IMR-90 (cell line): Measurements from ENCODE around the gene CXCL12. TPM values are rescaled to one million over a fixed set of nuclear protein-coding genes. Genes with fewer than 3 reads are reported as not detected.

Source experiments
- ATAC-seq: fragments of 200-7000 bp; cut with Tn5 transposase; 2 replicates; pipeline ENCODE4 v1.9.1; 2020; ENCODE audit warnings: low read depth, mild to moderate bottlenecking, moderate library complexity
- BruUV-seq: library from RNA; stranded (reverse); fragments of 400-500 nt; replicated peaks from 2 replicates; lab custom pipeline; 2021; lab: Mats Ljungman, UMichigan
- CTCF ChIA-PET: fragments of 300-600 bp; formaldehyde crosslinking; extraction: SDS; loops from one replicate; lab custom pipeline; 2021; ENCODE audit warnings: antibody characterized with exemption; lab: Yijun Ruan, JAX
- POLR2A ChIA-PET: fragments of 300-600 bp; sonication (Branson Sonifier 250); formaldehyde crosslinking; loops from one replicate; lab custom pipeline; 2022; ENCODE audit warnings: antibody characterized with exemption; ENCODE audit not compliant: unreplicated experiment; lab: Charles Lee
- DNase-seq: peaks from one replicate; pipeline ENCODE4 v3.0.0; 2013
- H2AFZ ChIP-seq: replicated peaks from 2 replicates; pipeline ENCODE3; 2013; ENCODE audit warnings: low read length, mild to moderate bottlenecking; ENCODE audit not compliant: poor library complexity
- H2AK5ac ChIP-seq: 2 replicates; pipeline ENCODE4 v1.6.1; 2013; ENCODE audit warnings: low read depth, low read length, inconsistent platforms
- H2AK9ac ChIP-seq: replicated peaks from 2 replicates; pipeline ENCODE3; 2013; ENCODE audit warnings: mild to moderate bottlenecking, low read depth, low read length, moderate library complexity; ENCODE audit not compliant: poor library complexity
- H2BK120ac ChIP-seq: 2 replicates; pipeline ENCODE4 v1.6.1; 2013; ENCODE audit warnings: low read depth, low read length, inconsistent platforms
- H2BK15ac ChIP-seq: 3 replicates; pipeline ENCODE4 v1.6.1; 2013; ENCODE audit warnings: low read depth, low read length, inconsistent platforms
- H2BK20ac ChIP-seq: 2 replicates; pipeline ENCODE4 v1.6.1; 2013; ENCODE audit warnings: low read depth, mild to moderate bottlenecking, inconsistent platforms, low read length, moderate library complexity
- H2BK5ac ChIP-seq: 2 replicates; pipeline ENCODE4 v1.6.1; 2013; ENCODE audit warnings: mild to moderate bottlenecking, low read depth, low read length, inconsistent platforms; ENCODE audit not compliant: poor library complexity, severe bottlenecking
- H3K14ac ChIP-seq: replicated peaks from 2 replicates; pipeline ENCODE4 v1.6.1; 2013; ENCODE audit warnings: low read depth, low read length, inconsistent platforms
- H3K18ac ChIP-seq: 2 replicates; pipeline ENCODE4 v1.6.1; 2013; ENCODE audit warnings: low read depth, low read length, control low read depth
- H3K23ac ChIP-seq: 2 replicates; pipeline ENCODE4 v1.6.1; 2013; ENCODE audit warnings: low read depth, low read length, inconsistent platforms
- H3K27ac ChIP-seq: 2 replicates; pipeline ENCODE4 v1.5.1; 2013; ENCODE audit warnings: mild to moderate bottlenecking, control low read depth, low read length; ENCODE audit not compliant: insufficient read depth
- H3K27me3 ChIP-seq: 2 replicates; pipeline ENCODE4 v1.6.1; 2013; ENCODE audit warnings: low read length; ENCODE audit not compliant: control insufficient read depth, insufficient read depth
- H3K36me3 ChIP-seq: 2 replicates; pipeline ENCODE4 v1.6.1; 2013; ENCODE audit warnings: low read length, mixed read lengths; ENCODE audit not compliant: control insufficient read depth, insufficient read depth
- H3K4ac ChIP-seq: 2 replicates; pipeline ENCODE4 v1.6.1; 2013; ENCODE audit warnings: low read depth, low read length, inconsistent platforms
- H3K4me1 ChIP-seq: 2 replicates; pipeline ENCODE4 v1.6.1; 2013; ENCODE audit warnings: low read length, mixed read lengths; ENCODE audit not compliant: control insufficient read depth, insufficient read depth
- H3K4me2 ChIP-seq: 2 replicates; pipeline ENCODE4 v1.6.1; 2013; ENCODE audit warnings: low read depth, mild to moderate bottlenecking, control low read depth, low read length, moderate library complexity
- H3K4me3 ChIP-seq: 2 replicates; pipeline ENCODE4 v1.5.1; 2013; ENCODE audit warnings: low read depth, mild to moderate bottlenecking, control low read depth, low read length, moderate library complexity; ENCODE audit not compliant: insufficient read depth
- H3K56ac ChIP-seq: 2 replicates; pipeline ENCODE4 v1.6.1; 2013; ENCODE audit warnings: low read length, inconsistent platforms; ENCODE audit not compliant: insufficient read depth; ENCODE audit errors: extremely low read depth
- H3K79me1 ChIP-seq, 2 experiments: 2 replicates each; pipeline ENCODE4 v1.6.1; 2013; ENCODE audit warnings: low read length in 2 of 2, inconsistent platforms in 1 of 2, low read depth in 1 of 2
- H3K9ac ChIP-seq: 2 replicates; pipeline ENCODE4 v1.6.1; 2013; ENCODE audit warnings: low read depth, low read length, control low read depth
- H3K9me1 ChIP-seq: 2 replicates; pipeline ENCODE4 v1.6.1; 2013; ENCODE audit warnings: low read length, inconsistent platforms; ENCODE audit not compliant: insufficient read depth
- H3K9me3 ChIP-seq: 2 replicates; pipeline ENCODE4 v1.6.1; 2013; ENCODE audit warnings: low read length; ENCODE audit not compliant: control insufficient read depth, insufficient read depth
- H4K20me1 ChIP-seq: 2 replicates; pipeline ENCODE4 v1.6.1; 2013; ENCODE audit warnings: low read length, inconsistent platforms; ENCODE audit not compliant: insufficient read depth
- H4K5ac ChIP-seq: 2 replicates; pipeline ENCODE4 v1.6.1; 2013; ENCODE audit warnings: mild to moderate bottlenecking, low read depth, low read length, control low read depth
- H4K8ac ChIP-seq, 2 experiments: 2 replicates each; pipeline ENCODE4 v1.6.1; 2013; ENCODE audit warnings: low read depth in 2 of 2, low read length in 2 of 2, control low read depth in 1 of 2, inconsistent platforms in 1 of 2
- H4K91ac ChIP-seq: 2 replicates; pipeline ENCODE4 v1.6.1; 2013; ENCODE audit warnings: low read depth, low read length, inconsistent platforms; ENCODE audit not compliant: insufficient read depth
- BHLHE40 ChIP-seq: fragments of 150-350 bp; IDR thresholded peaks from 2 replicates; pipeline ENCODE4 v1.6.1; 2016; ENCODE audit warnings: mild to moderate bottlenecking, low read depth, low read length
- MAFK ChIP-seq: IDR thresholded peaks from 2 replicates; pipeline ENCODE4 v1.6.1; 2012; ENCODE audit warnings: low read depth, low read length, improper control_type of control experiment
- MAZ ChIP-seq: IDR thresholded peaks from 2 replicates; pipeline ENCODE4 v1.6.1; 2012; ENCODE audit warnings: low read depth, mild to moderate bottlenecking, low read length, improper control_type of control experiment, moderate library complexity, borderline replicate concordance
- WGBS, 2 experiments: methylation state at CpG; one replicate each; pipeline versions ENCODE4 v1.1.5 to v1.1.7; 2013; ENCODE audit warnings: missing lambda C conversion rate in 2 of 2; ENCODE audit not compliant: insufficient read length in 1 of 2; ENCODE audit errors: extremely low coverage in 2 of 2; 5-methylcytosine and 5-hydroxymethylcytosine counted together
- dilution Hi-C: fragments of 300-500 bp; cut with HindIII; formaldehyde crosslinking; loops from one replicate; pipeline ENCODE4 v1.14.3; 2018; ENCODE audit warnings: low sequenced_read_pairs; ENCODE audit not compliant: unreplicated experiment
- in situ Hi-C: fragments of 300-500 bp; cut with MboI; formaldehyde crosslinking; loops from 3 replicates; pipeline ENCODE4 v1.14.3; 2019; ENCODE audit warnings: low sequenced_read_pairs, inconsistent platforms, mixed read lengths
- intact Hi-C: fragments of 100-400 bp; cut with micrococcal nuclease; formaldehyde crosslinking; loops from 2 replicates; pipeline ENCODE4 v1.10.0; 2022
- polyA plus RNA-seq, 3 experiments: library from polyadenylated mRNA; depleted of rRNA; stranded (reverse); fragments of >200 nt; gene quantifications; 2 replicates each; pipeline ENCODE4 v1.2.3, GENCODE V29; 2012; ENCODE audit warnings: low replicate concordance in 1 of 3
- total RNA-seq: library from RNA; depleted of rRNA; stranded (reverse); fragments of >200 nt; gene quantifications from 2 replicates; pipeline ENCODE4 v1.2.3, GENCODE V29; 2012
- TF ChIP-seq, protein P1 (sequence below): fragments of 150-350 bp; IDR thresholded peaks from 2 replicates; pipeline ENCODE4 v1.6.1; 2017; ENCODE audit warnings: mild to moderate bottlenecking, antibody characterized with exemption, low read length, low read depth

Gene CXCL12
- total and polyA plus RNA-seq, 2 of the 4 experiments (the other 2 are of a cell fraction): 15.8 to 80.7 TPM

DNA sequence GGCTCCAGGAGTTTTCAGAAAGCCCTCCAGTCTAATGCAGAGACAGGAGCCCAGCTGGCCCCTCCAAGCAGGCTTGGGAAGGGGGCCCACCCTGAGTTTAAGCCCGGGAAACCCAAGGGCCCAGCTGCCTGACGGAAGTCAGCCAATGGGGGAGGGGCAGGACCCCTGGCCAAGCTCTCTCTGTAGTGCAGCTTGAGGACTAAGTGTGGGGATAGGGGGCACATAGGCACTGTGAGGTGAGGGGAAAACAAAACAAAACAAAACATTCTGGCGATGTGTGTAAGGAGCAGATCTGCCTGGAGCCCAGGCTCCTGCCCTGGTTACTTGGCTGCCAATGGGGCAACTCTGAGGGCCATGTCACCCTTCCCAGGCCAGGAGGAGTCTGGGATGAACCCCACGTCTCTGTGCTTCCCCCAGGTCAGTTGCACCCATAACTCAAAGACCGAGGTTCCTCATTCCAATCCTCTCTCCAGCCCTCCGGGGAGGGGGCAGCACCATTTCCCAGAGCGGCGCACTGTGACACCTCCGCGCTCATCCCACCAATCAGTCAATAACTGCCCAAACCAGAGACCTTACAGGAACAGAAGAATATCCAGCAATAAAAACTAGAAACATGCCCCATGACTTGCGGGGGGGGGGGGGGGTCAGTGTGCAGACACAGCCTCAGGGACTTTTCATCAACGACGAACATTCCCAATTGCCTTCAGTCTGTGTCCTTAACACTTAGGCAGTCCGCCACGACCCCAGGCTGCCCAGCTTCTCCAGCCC is 1.7 kb downstream of the CXCL12 start (continued):
- TF ChIP-seq MAFK (no peak), MAZ (no peak)

DNA sequence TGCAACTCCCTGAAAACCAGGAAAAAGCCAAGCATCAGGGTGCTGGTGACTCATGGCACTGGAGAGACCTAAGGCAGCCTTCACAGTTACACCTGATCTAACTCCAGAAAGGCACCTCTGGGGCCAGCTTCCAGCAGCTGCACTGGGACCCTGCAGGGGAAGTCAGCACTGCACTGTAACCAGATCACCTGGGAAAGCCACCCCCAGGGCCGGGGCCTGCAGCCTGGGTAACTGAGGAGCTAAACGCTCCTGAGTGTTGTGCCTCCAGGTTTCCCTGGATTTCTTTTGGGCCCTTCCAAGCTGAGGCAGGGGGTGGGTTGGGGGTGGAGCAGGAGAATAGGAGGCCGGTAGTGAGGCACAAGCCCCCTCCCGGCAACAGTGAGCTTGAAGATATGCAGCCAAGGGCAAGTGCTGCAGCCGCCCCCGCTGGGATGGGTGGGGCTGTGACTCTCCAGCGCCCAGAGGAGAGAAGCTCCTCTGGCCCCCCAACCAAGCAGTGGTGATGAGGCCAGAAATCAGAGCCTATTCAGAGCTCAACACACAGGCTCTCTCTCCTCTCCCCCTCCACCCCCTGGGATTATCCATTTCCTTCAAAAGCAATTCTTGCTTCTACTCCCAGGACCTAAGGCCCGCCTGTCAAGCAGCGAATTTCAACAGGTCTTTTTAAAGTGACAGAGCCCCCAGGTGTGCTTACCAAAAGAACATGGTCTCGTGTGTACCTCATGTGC is 2.6 kb downstream of the CXCL12 start:
- POLR2A ChIA-PET: no interaction called here
- Histone ChIP-seq H3K36me3 (peaks cover 2% of the 10 kb centered on the region; the same call in 1 of the 2 replicates), H4K91ac (no peak overlapping the region), H3K79me1 (peaks cover 4 to 11% of the 10 kb centered on the region in 2 experiments; a peak in 2 of 4 replicates), H3K9me3 (no peaks in the 10 kb centered on the region), H3K18ac (no peak overlapping the region), H2BK5ac (no peak overlapping the region), H4K5ac (no peak overlapping the region), H3K4ac (no peak overlapping the region), H3K56ac (no peak overlapping the region), H4K8ac (no peak overlapping the region), H3K4me2 (peak overlapping the region; percentile 38; the same call in 1 of the 2 replicates), H2BK15ac (no peak overlapping the region), H3K27me3 (no peaks in the 10 kb centered on the region), H3K23ac (no peak overlapping the region), H3K9ac (no peak overlapping the region), H3K14ac (no peak overlapping the region), H3K27ac (no peak overlapping the region), H3K9me1 (no peaks in the 10 kb centered on the region), H2AFZ (no peak overlapping the region), H3K4me3 (no peak overlapping the region; the same call in 1 of the 2 replicates), H2BK120ac (no peak overlapping the region), H2BK20ac (no peak overlapping the region), H2AK9ac (peak overlapping the region; percentile 42), H2AK5ac (no peak overlapping the region), H4K20me1 (no peaks in the 10 kb centered on the region), H3K4me1 (peaks cover 3% of the 10 kb centered on the region; the same call in 1 of the 2 replicates)
- 45% methylated on average over 4 of the region's 10 CpGs; no CpG with 5 or more reads in 1 of the 2 experiments for WGBS, 2 experiments
- in situ Hi-C loops (no loop called here), intact Hi-C loops (loop anchor here (5.0 to 10.0 kb wide), 3 partner anchors 197 to 517 kb away; no protein-coding TSS in a partner anchor), dilution Hi-C loops (no loop called here)
- TF ChIP-seq BHLHE40 (no peak), MAFK (no peak)
- TF ChIP-seq, protein P1, sequence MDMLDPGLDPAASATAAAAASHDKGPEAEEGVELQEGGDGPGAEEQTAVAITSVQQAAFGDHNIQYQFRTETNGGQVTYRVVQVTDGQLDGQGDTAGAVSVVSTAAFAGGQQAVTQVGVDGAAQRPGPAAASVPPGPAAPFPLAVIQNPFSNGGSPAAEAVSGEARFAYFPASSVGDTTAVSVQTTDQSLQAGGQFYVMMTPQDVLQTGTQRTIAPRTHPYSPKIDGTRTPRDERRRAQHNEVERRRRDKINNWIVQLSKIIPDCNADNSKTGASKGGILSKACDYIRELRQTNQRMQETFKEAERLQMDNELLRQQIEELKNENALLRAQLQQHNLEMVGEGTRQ: no peak
- CTCF ChIA-PET: no interaction called here
- ATAC-seq (no peak), DNase-seq (no peak)
- BruUV-seq: no TSS peak
